SK-N-MC (cell line): Measurements from ENCODE around the gene BCKDHB.

Experiments used
- EZH2 ChIP-seq: fragments of 200-600 bp; sonication (generic); IDR thresholded peaks from one replicate; pipeline ENCODE4 v1.6.1; 2017; ENCODE audit warnings: antibody characterized with exemption
- FOXP2 ChIP-seq: optimal IDR thresholded peaks from 2 replicates; pipeline ENCODE3; 2011; ENCODE audit warnings: mild to moderate bottlenecking, moderate library complexity; ENCODE audit not compliant: insufficient read depth; ENCODE audit errors: extremely low read length, control extremely low read depth
- POLR2AphosphoS5 ChIP-seq: IDR thresholded peaks from 2 replicates; pipeline ENCODE4 v1.6.1; 2012; ENCODE audit warnings: mild to moderate bottlenecking, low read depth, low read length, borderline replicate concordance

DNA sequence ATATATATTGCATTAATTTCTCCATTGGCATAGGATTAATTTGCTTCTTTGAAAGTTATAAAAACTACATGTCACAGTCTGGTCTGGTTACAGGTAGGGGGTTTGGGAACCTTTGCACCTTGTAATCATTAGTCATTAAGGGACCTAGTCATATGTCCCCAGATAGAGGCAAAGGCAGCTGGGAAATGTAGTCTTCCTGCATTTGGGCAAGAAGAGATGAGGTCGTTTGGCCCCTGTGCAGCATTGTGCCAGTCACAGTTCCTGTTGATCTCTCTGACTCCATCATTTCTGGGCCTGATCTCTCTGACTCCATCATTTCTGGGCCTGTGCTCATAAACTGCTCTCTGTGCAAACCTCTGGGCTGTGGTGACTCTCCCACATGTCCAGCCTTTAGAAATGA is 73.2 kb downstream of the BCKDHB start:
- TF ChIP-seq EZH2 (no peak), POLR2AphosphoS5 (no peak), FOXP2 (no peak)
